Measurements from ENCODE around the gene KCTD1.

Gene KCTD1

DNA sequence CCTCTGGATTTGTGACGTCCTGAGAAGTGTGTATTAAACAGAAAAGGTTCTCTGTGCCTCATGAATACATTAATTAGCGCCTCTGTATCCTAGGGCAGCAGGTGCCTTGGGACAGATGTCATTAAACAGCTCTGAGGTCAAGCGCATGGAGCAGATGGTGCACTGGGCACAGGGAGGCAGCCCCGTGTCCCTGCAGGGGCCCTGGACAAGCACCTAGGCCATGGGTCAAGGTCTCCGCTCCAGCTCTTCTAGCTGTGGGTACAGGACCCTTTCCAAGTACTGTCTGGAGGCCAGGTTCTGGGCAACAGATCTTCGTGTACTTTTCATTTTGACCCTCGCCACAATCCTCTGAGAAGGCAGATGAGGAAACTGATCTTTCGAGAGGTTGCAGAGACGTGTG is 126.4 kb downstream of the KCTD1 start:
- H3K4me3 ChIP-seq (ENCODE audit: insufficient read length, low read depth): no peak overlapping the region
- H3K9ac ChIP-seq (ENCODE audit: insufficient read length, low read depth): no peak overlapping the region
- no peak for DNase-seq (ENCODE audit: low read depth, low spot score)
- no peaks in the 10 kb centered on the region for H3K9me3 ChIP-seq (ENCODE audit: insufficient read depth, low read length)
- H3K27me3 ChIP-seq (ENCODE audit: insufficient read depth, insufficient read length): no peaks in the 10 kb centered on the region
- TF ChIP-seq SUZ12 (IDR thresholded peaks at IDR 0.05; ENCODE audit: extremely low read depth, insufficient read depth, insufficient read length) (no peak), YY1 (IDR thresholded peaks at IDR 0.05; ENCODE audit: insufficient read depth, insufficient read length) (no peak), ZNF274 (IDR thresholded peaks at IDR 0.05; ENCODE audit: low read depth, low read length) (no peak)
- no peaks in the 10 kb centered on the region for H3K4me1 ChIP-seq (ENCODE audit: insufficient read depth, insufficient read length)
- H3K36me3 ChIP-seq (ENCODE audit: insufficient read depth, insufficient read length, low read length): no peaks in the 10 kb centered on the region

GRCh38 chr18:26421503-26421902 is 126.8 kb downstream of the KCTD1 start:
- Histone ChIP-seq H3K4me3 (ENCODE audit: insufficient read length, low read depth) (no peak overlapping the region), H3K4me1 (ENCODE audit: insufficient read depth, insufficient read length) (no peaks in the 10 kb centered on the region)

DNA sequence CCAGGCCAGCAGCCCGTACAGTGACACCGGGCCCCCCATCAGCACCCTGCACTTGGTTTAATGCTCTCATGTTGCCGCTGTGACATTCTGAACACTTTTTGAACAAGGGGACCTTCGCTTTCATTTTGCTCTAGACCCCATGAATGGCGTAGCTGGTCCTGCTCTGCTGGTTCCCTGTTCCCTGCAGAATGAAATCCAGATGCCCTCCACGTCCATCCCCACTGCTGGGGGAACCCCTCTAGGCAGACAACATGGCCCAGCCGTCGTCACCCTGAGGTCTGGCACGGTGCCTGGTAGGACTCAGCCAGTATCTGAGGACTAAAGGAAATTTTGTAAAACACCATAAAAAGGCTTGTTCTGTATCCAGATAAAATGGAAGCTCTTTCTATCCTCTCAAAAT is 128.6 kb downstream of the KCTD1 start:
- Histone ChIP-seq H3K9ac (ENCODE audit: insufficient read length, low read depth) (no peak overlapping the region), H3K27me3 (ENCODE audit: insufficient read depth, insufficient read length) (no peaks in the 10 kb centered on the region), H3K4me1 (ENCODE audit: insufficient read depth, insufficient read length) (no peaks in the 10 kb centered on the region), H3K36me3 (ENCODE audit: insufficient read depth, insufficient read length, low read length) (no peaks in the 10 kb centered on the region), H3K9me3 (ENCODE audit: insufficient read depth, low read length) (no peaks in the 10 kb centered on the region), H3K4me3 (ENCODE audit: insufficient read length, low read depth) (no peak overlapping the region)
- TF ChIP-seq SUZ12 (IDR thresholded peaks at IDR 0.05; ENCODE audit: extremely low read depth, insufficient read depth, insufficient read length): no peak
- no peak for TF ChIP-seq ZNF274 (IDR thresholded peaks at IDR 0.05; ENCODE audit: low read depth, low read length)
- no peak for TF ChIP-seq YY1 (IDR thresholded peaks at IDR 0.05; ENCODE audit: insufficient read depth, insufficient read length)
- DNase-seq (ENCODE audit: low read depth, low spot score): no peak

More at GRCh38 chr18:26421503-26421902, 126.8 kb downstream of the KCTD1 start:
- TF ChIP-seq YY1 (IDR thresholded peaks at IDR 0.05; ENCODE audit: insufficient read depth, insufficient read length) (no peak), ZNF274 (IDR thresholded peaks at IDR 0.05; ENCODE audit: low read depth, low read length) (no peak), SUZ12 (IDR thresholded peaks at IDR 0.05; ENCODE audit: extremely low read depth, insufficient read depth, insufficient read length) (no peak)
- H3K36me3 ChIP-seq (ENCODE audit: insufficient read depth, insufficient read length, low read length): no peaks in the 10 kb centered on the region
- no peak overlapping the region for H3K9ac ChIP-seq (ENCODE audit: insufficient read length, low read depth)
- no peaks in the 10 kb centered on the region for H3K27me3 ChIP-seq (ENCODE audit: insufficient read depth, insufficient read length)
- H3K9me3 ChIP-seq (ENCODE audit: insufficient read depth, low read length): no peaks in the 10 kb centered on the region
- no peak for DNase-seq (ENCODE audit: low read depth, low spot score)

- no peaks in the 10 kb centered on the region for H3K36me3 ChIP-seq (ENCODE audit: insufficient read depth, insufficient read length, low read length)
Measured at GRCh38 chr18:26418225-26418624, 130.1 kb downstream of the KCTD1 start.

GRCh38 chr18:26417190-26417589 is 131.2 kb downstream of the KCTD1 start:
- no peak for DNase-seq (ENCODE audit: low read depth, low spot score)
- no peaks in the 10 kb centered on the region for H3K27me3 ChIP-seq (ENCODE audit: insufficient read depth, insufficient read length)
- H3K4me3 ChIP-seq (ENCODE audit: insufficient read length, low read depth): no peak overlapping the region

More at GRCh38 chr18:26418225-26418624, 130.1 kb downstream of the KCTD1 start:
- no peaks in the 10 kb centered on the region for H3K27me3 ChIP-seq (ENCODE audit: insufficient read depth, insufficient read length)
- DNase-seq (ENCODE audit: low read depth, low spot score): no peak
- no peak overlapping the region for H3K9ac ChIP-seq (ENCODE audit: insufficient read length, low read depth)
- no peak overlapping the region for H3K4me3 ChIP-seq (ENCODE audit: insufficient read length, low read depth)
- no peaks in the 10 kb centered on the region for H3K4me1 ChIP-seq (ENCODE audit: insufficient read depth, insufficient read length)
- TF ChIP-seq YY1 (IDR thresholded peaks at IDR 0.05; ENCODE audit: insufficient read depth, insufficient read length): no peak
- no peak for TF ChIP-seq SUZ12 (IDR thresholded peaks at IDR 0.05; ENCODE audit: extremely low read depth, insufficient read depth, insufficient read length)
- no peak for TF ChIP-seq ZNF274 (IDR thresholded peaks at IDR 0.05; ENCODE audit: low read depth, low read length)
- no peaks in the 10 kb centered on the region for H3K9me3 ChIP-seq (ENCODE audit: insufficient read depth, low read length)

GRCh38 chr18:26416652-26417150 is 131.7 kb downstream of the KCTD1 start:
- TF ChIP-seq SUZ12 (IDR thresholded peaks at IDR 0.05; ENCODE audit: extremely low read depth, insufficient read depth, insufficient read length) (no peak), YY1 (IDR thresholded peaks at IDR 0.05; ENCODE audit: insufficient read depth, insufficient read length) (no peak), ZNF274 (IDR thresholded peaks at IDR 0.05; ENCODE audit: low read depth, low read length) (no peak)
- DNase-seq (ENCODE audit: low read depth, low spot score): no peak

More at GRCh38 chr18:26417190-26417589, 131.2 kb downstream of the KCTD1 start:
- H3K36me3 ChIP-seq (ENCODE audit: insufficient read depth, insufficient read length, low read length): no peaks in the 10 kb centered on the region
- no peaks in the 10 kb centered on the region for H3K4me1 ChIP-seq (ENCODE audit: insufficient read depth, insufficient read length)
- H3K9ac ChIP-seq (ENCODE audit: insufficient read length, low read depth): no peak overlapping the region
- no peaks in the 10 kb centered on the region for H3K9me3 ChIP-seq (ENCODE audit: insufficient read depth, low read length)
- TF ChIP-seq YY1 (IDR thresholded peaks at IDR 0.05; ENCODE audit: insufficient read depth, insufficient read length): no peak
- no peak for TF ChIP-seq ZNF274 (IDR thresholded peaks at IDR 0.05; ENCODE audit: low read depth, low read length)
- TF ChIP-seq SUZ12 (IDR thresholded peaks at IDR 0.05; ENCODE audit: extremely low read depth, insufficient read depth, insufficient read length): no peak

DNA sequence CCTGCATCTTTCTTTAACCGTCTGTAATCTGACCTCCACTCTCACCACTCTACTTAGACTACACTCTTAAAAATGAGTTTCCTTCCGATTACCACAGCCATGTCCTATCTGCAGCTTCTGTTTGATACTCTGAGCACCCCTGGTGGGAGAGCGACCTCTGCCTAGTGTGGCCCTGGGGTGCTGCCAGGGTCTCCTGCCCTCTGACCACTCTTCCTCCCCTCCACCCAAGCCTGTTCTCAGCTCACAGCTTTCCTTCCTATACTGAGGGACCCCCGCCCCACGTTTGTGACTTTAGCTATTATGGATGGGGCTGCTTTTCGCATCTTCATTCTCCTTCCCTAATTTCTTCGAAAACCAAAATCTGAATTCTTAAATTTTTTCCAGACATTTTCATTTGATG is 132.7 kb downstream of the KCTD1 start:
- TF ChIP-seq YY1 (IDR thresholded peaks at IDR 0.05; ENCODE audit: insufficient read depth, insufficient read length): no peak
- TF ChIP-seq ZNF274 (IDR thresholded peaks at IDR 0.05; ENCODE audit: low read depth, low read length): no peak
- no peak for TF ChIP-seq SUZ12 (IDR thresholded peaks at IDR 0.05; ENCODE audit: extremely low read depth, insufficient read depth, insufficient read length)
- Histone ChIP-seq H3K9ac (ENCODE audit: insufficient read length, low read depth) (no peak overlapping the region), H3K9me3 (ENCODE audit: insufficient read depth, low read length) (no peaks in the 10 kb centered on the region), H3K36me3 (ENCODE audit: insufficient read depth, insufficient read length, low read length) (no peaks in the 10 kb centered on the region), H3K27me3 (ENCODE audit: insufficient read depth, insufficient read length) (no peaks in the 10 kb centered on the region), H3K4me1 (ENCODE audit: insufficient read depth, insufficient read length) (no peaks in the 10 kb centered on the region), H3K4me3 (ENCODE audit: insufficient read length, low read depth) (no peak overlapping the region)
- no peak for DNase-seq (ENCODE audit: low read depth, low spot score)

More at GRCh38 chr18:26416652-26417150, 131.7 kb downstream of the KCTD1 start:
- Histone ChIP-seq H3K27me3 (ENCODE audit: insufficient read depth, insufficient read length) (no peaks in the 10 kb centered on the region), H3K36me3 (ENCODE audit: insufficient read depth, insufficient read length, low read length) (no peaks in the 10 kb centered on the region), H3K9me3 (ENCODE audit: insufficient read depth, low read length) (no peaks in the 10 kb centered on the region), H3K4me1 (ENCODE audit: insufficient read depth, insufficient read length) (no peaks in the 10 kb centered on the region), H3K9ac (ENCODE audit: insufficient read length, low read depth) (no peak overlapping the region), H3K4me3 (ENCODE audit: insufficient read length, low read depth) (no peak overlapping the region)
